ENCODE data around the gene NPC1L1. TPM values are rescaled to one million over a fixed set of nuclear protein-coding genes. Genes with fewer than 3 reads are reported as not detected.

Gene NPC1L1
- total and polyA plus RNA-seq, 2 of the 13 experiments (the other 11 are each of a cell fraction or from before 2014, with no cell fraction given) = 4.8 to 14.5 TPM

- no peak for DNase-seq (ENCODE audit: low spot score)
- in situ Hi-C loops (cut with HindIII; ENCODE audit: extremely low pct_ligation_motif_present, low pct_unique_long_range_greater_than_20kb) = no loop called here
- FAIRE-seq = no peak
- TF ChIP-seq TOE1 (CRISPR knock-in tag; IDR thresholded peaks at IDR 0.05) (no peak), AKNA (CRISPR knock-in tag; IDR thresholded peaks at IDR 0.05; ENCODE audit: borderline replicate concordance) (no peak), ZNF30 (CRISPR knock-in tag; IDR thresholded peaks at IDR 0.05) (no peak), SYNCRIP (IDR thresholded peaks at IDR 0.05; ENCODE audit: insufficient read depth, low read depth, low read length) (no peak), CSRNP1 (CRISPR knock-in tag; IDR thresholded peaks at IDR 0.05) (no peak), ATF7 (IDR thresholded peaks at IDR 0.05) (no peak), ATF7 (CRISPR knock-in tag; IDR thresholded peaks at IDR 0.05) (no peak), CEBPG (CRISPR knock-in tag; IDR thresholded peaks at IDR 0.05) (no peak), GPN1 (CRISPR knock-in tag; IDR thresholded peaks at IDR 0.05; ENCODE audit: borderline replicate concordance) (no peak), TMF1 (CRISPR knock-in tag; IDR thresholded peaks at IDR 0.05; ENCODE audit: low read depth) (no peak), TFE3 (CRISPR knock-in tag; IDR thresholded peaks at IDR 0.05) (no peak), GABPA (IDR thresholded peaks at IDR 0.05; ENCODE audit: low read depth, low read length) (no peak), GABPA (CRISPR knock-in tag; IDR thresholded peaks at IDR 0.05; ENCODE audit: low read depth) (no peak), ZHX1 (CRISPR knock-in tag; IDR thresholded peaks at IDR 0.05; ENCODE audit: low read depth) (no peak)
Observed at GRCh38 chr7:44548893-44549292, 7.8 kb upstream of the NPC1L1 start.

More at GRCh38 chr7:44548893-44549292, 7.8 kb upstream of the NPC1L1 start:
- no peak for ATAC-seq
- Histone ChIP-seq H2AFZ (ENCODE audit: low read length) (no peak overlapping the region), H3K4me2 (ENCODE audit: low read depth, low read length) (no peak overlapping the region), H3K4me3 (replicated peaks in 1 of 3; ENCODE audit: insufficient read depth in 1 of 3, low read depth in 2 of 3, low read length in 3 of 3) (no peak overlapping the region), H3K27ac (ENCODE audit: extremely low read length, insufficient read depth, low read length) (no peak overlapping the region), H3K4me1 (ENCODE audit: insufficient read depth, low read length) (peaks cover 29% of the 10 kb centered on the region), H3K9me3 (ENCODE audit: low read length) (no peaks in the 10 kb centered on the region), H3K79me2 (ENCODE audit: insufficient read depth, low read length) (no peaks in the 10 kb centered on the region), H3K27me3 (ENCODE audit: control insufficient read depth in 1 of 2, insufficient read depth in 2 of 2, low read length in 2 of 2) (no peaks in the 10 kb centered on the region), H3K9ac (ENCODE audit: insufficient read depth, low read depth, low read length) (no peak overlapping the region), H3K36me3 (replicated peaks in 1 of 2; ENCODE audit: control insufficient read depth in 1 of 2, insufficient read depth in 2 of 2, low read length in 2 of 2) (no peaks in the 10 kb centered on the region), H4K20me1 (ENCODE audit: insufficient read depth, low read length) (no peaks in the 10 kb centered on the region)
- intact Hi-C loops (cut with micrococcal nuclease; ENCODE audit: unreplicated experiment) = no loop called here
- 52% methylated on average over 3 of the region's 3 CpGs for WGBS (ENCODE audit: low lambda C conversion rate)
- POLR2A ChIA-PET = interaction anchor here (0.9 to 1.4 kb wide), 3 partner anchors 14 to 299 kb away, joined by 3 read pairs; partner anchors contain the start of genes H2AZ2 and TMED4
- CTCF ChIA-PET (ENCODE audit: low intra/inter-chr PET ratio, low total read pairs) = no interaction called here
- BruUV-seq (replicated peaks) = no TSS peak

Measured in HepG2 (cell line).